ENCODE results near the gene RBMS1.

Gene RBMS1

GRCh38 chr2:160223560-160223959 is 270.0 kb downstream of the RBMS1 start:
- DNase-seq (ENCODE audit: low read depth, low spot score): no peak

- no peak for DNase-seq (ENCODE audit: low read depth, low spot score)
These were observed 270.9 kb downstream of the RBMS1 start for GRCh38 chr2:160222546-160223283.
